H1 (cell line): ENCODE measurements around the gene FITM1. TPM values are rescaled to one million over a fixed set of nuclear protein-coding genes. Genes with fewer than 3 reads are reported as not detected.

Experiments
- CTCF ChIA-PET: fragments of 300-600 bp; sonication (Branson Sonifier 250); formaldehyde crosslinking; loops from one replicate; lab custom pipeline; 2021; ENCODE audit not compliant: partially characterized antibody; lab: Charles Lee
- POLR2A ChIA-PET: fragments of 300-600 bp; sonication (Branson Sonifier 250); formaldehyde crosslinking; loops from one replicate; lab custom pipeline; 2021; ENCODE audit warnings: inconsistent platforms; ENCODE audit not compliant: partially characterized antibody; lab: Charles Lee
- DNase-seq, 2 experiments: peaks; one replicate each; pipeline versions ENCODE4 v3.0.0 to v3.0.0-alpha.2; 2010 to 2022; ENCODE audit warnings: low spot score in 2 of 2, low read depth in 1 of 2, mixed read lengths in 1 of 2
- FAIRE-seq: peaks from 2 replicates; lab custom pipeline; 2011; peaks lifted over from hg19 to GRCh38; lab: Jason Lieb, UNC
- H2AFZ ChIP-seq: 2 replicates; pipeline ENCODE4 v1.8.1; 2012; ENCODE audit warnings: low read length, inconsistent platforms
- H2AK5ac ChIP-seq: 2 replicates; pipeline ENCODE4 v1.6.1; 2013; ENCODE audit warnings: low read depth, low read length
- H2BK120ac ChIP-seq: replicated peaks from 2 replicates; pipeline ENCODE3; 2013; ENCODE audit warnings: low read depth, low read length, inconsistent platforms
- H2BK12ac ChIP-seq: 2 replicates; pipeline ENCODE4 v1.6.1; 2013; ENCODE audit warnings: low read depth, low read length
- H2BK15ac ChIP-seq: 2 replicates; pipeline ENCODE4 v1.6.1; 2013; ENCODE audit warnings: low read length
- H2BK20ac ChIP-seq: 2 replicates; pipeline ENCODE4 v1.6.1; 2013; ENCODE audit warnings: low read length
- H2BK5ac ChIP-seq: 2 replicates; pipeline ENCODE4 v1.6.1; 2013; ENCODE audit warnings: low read depth, low read length
- H3K14ac ChIP-seq: 2 replicates; pipeline ENCODE4 v1.6.1; 2013; ENCODE audit warnings: inconsistent platforms; ENCODE audit not compliant: insufficient read length
- H3K18ac ChIP-seq: 2 replicates; pipeline ENCODE4 v1.6.1; 2013; ENCODE audit warnings: low read length; ENCODE audit errors: extremely low read depth
- H3K23ac ChIP-seq: 2 replicates; pipeline ENCODE4 v1.6.1; 2013; ENCODE audit warnings: inconsistent platforms; ENCODE audit not compliant: insufficient read length
- H3K23me2 ChIP-seq: 2 replicates; pipeline ENCODE4 v1.6.1; 2013; ENCODE audit warnings: low read depth, low read length
- H3K27ac ChIP-seq: 2 replicates; pipeline ENCODE4 v1.6.1; 2011; ENCODE audit warnings: low read depth, low read length, inconsistent platforms
- H3K27me3 ChIP-seq, 4 experiments: replicated peaks in 1 of 4; 1 replicate in 1 of 4; 2 replicates in 3 of 4; pipeline versions ENCODE4 v1.6.1 to v1.8.1; 2011 to 2013; ENCODE audit warnings: low read length in 3 of 4, mild to moderate bottlenecking in 3 of 4, inconsistent platforms in 2 of 4, mixed read lengths in 2 of 4, moderate library complexity in 1 of 4; ENCODE audit not compliant: control insufficient read depth in 3 of 4, insufficient read depth in 3 of 4; ENCODE audit errors: extremely low read depth in 1 of 4
- H3K36me3 ChIP-seq, 4 experiments: 2 replicates each; pipeline versions ENCODE4 v1.6.1 to v1.8.1; 2011 to 2013; ENCODE audit warnings: mild to moderate bottlenecking in 4 of 4, low read length in 3 of 4, moderate library complexity in 2 of 4, control low read depth in 1 of 4, inconsistent platforms in 1 of 4; ENCODE audit not compliant: insufficient read depth in 4 of 4, control insufficient read depth in 2 of 4
- H3K4ac ChIP-seq: replicated peaks from 2 replicates; pipeline ENCODE3; 2013; ENCODE audit warnings: low read length, low read depth, mixed read lengths, inconsistent platforms; ENCODE audit not compliant: insufficient read length
- H3K4me1 ChIP-seq, 4 experiments: replicated peaks in 1 of 4; 1 replicate in 1 of 4; 2 replicates in 3 of 4; pipeline versions ENCODE4 v1.6.1 to v1.8.1; 2011 to 2013; ENCODE audit warnings: low read length in 3 of 4, inconsistent platforms in 2 of 4, mixed read lengths in 1 of 4; ENCODE audit not compliant: insufficient read depth in 4 of 4, control insufficient read depth in 3 of 4
- H3K4me2 ChIP-seq, 2 experiments: 2 replicates each; pipeline versions ENCODE4 v1.6.1 to v1.8.1; 2011 to 2013; ENCODE audit warnings: low read depth in 2 of 2, low read length in 2 of 2, control low read depth in 1 of 2, inconsistent platforms in 1 of 2, mild to moderate bottlenecking in 1 of 2; ENCODE audit not compliant: insufficient read depth in 1 of 2
- H3K4me3 ChIP-seq, 4 experiments: fragments of 200-600, 300-600 bp in 1 of 4; sonication (generic), shearing (Covaris generic), sonication (Bioruptor Twin) in 1 of 4; 2 replicates each; pipeline versions ENCODE4 v1.5.1 to v1.8.1; 2011 to 2016; ENCODE audit warnings: low read length in 4 of 4, low read depth in 3 of 4, control low read depth in 2 of 4, inconsistent platforms in 2 of 4, mild to moderate bottlenecking in 2 of 4, mixed read lengths in 1 of 4, moderate library complexity in 1 of 4; ENCODE audit not compliant: insufficient read depth in 2 of 4; ENCODE audit errors: extremely low read depth in 1 of 4
- H3K56ac ChIP-seq: replicated peaks from 2 replicates; pipeline ENCODE3; 2013; ENCODE audit warnings: low read depth, mild to moderate bottlenecking, mixed read lengths, low read length, inconsistent platforms; ENCODE audit not compliant: insufficient read length
- H3K79me1 ChIP-seq: 2 replicates; pipeline ENCODE4 v1.6.1; 2013; ENCODE audit warnings: low read depth, low read length, control low read depth
- H3K79me2 ChIP-seq, 2 experiments: 2 replicates each; pipeline versions ENCODE4 v1.6.1 to v1.8.1; 2012 to 2013; ENCODE audit warnings: low read length in 2 of 2, mild to moderate bottlenecking in 2 of 2, inconsistent platforms in 1 of 2; ENCODE audit not compliant: insufficient read depth in 2 of 2, control insufficient read depth in 1 of 2
- H3K9ac ChIP-seq, 4 experiments: replicated peaks in 1 of 4; 1 replicate in 1 of 4; 2 replicates in 3 of 4; pipeline versions ENCODE4 v1.6.1 to v1.8.1; 2011 to 2013; ENCODE audit warnings: low read depth in 3 of 4, low read length in 3 of 4, control low read depth in 2 of 4, mild to moderate bottlenecking in 2 of 4, moderate library complexity in 2 of 4, inconsistent platforms in 1 of 4; ENCODE audit errors: extremely low read depth in 1 of 4
- H3K9me3 ChIP-seq, 2 experiments: 2 replicates each; pipeline versions ENCODE4 v1.6.1 to v1.8.1; 2012 to 2013; ENCODE audit warnings: mild to moderate bottlenecking in 2 of 2, moderate library complexity in 2 of 2, control low read depth in 1 of 2, inconsistent platforms in 1 of 2, low read depth in 1 of 2, low read length in 1 of 2, mixed read lengths in 1 of 2; ENCODE audit not compliant: insufficient read depth in 2 of 2
- H4K20me1 ChIP-seq, 2 experiments: replicated peaks in 1 of 2; 2 replicates each; pipeline versions ENCODE3 to v1.8.1; 2011 to 2013; ENCODE audit warnings: inconsistent platforms in 2 of 2, low read length in 2 of 2, mild to moderate bottlenecking in 1 of 2; ENCODE audit not compliant: insufficient read depth in 2 of 2, control insufficient read depth in 1 of 2
- H4K5ac ChIP-seq: 2 replicates; pipeline ENCODE4 v1.6.1; 2013; ENCODE audit warnings: low read length, low read depth, mixed read lengths, inconsistent platforms; ENCODE audit not compliant: insufficient read length
- H4K8ac ChIP-seq: 2 replicates; pipeline ENCODE4 v1.8.0; 2013; ENCODE audit warnings: mild to moderate bottlenecking, moderate library complexity, low read length, inconsistent platforms; ENCODE audit not compliant: insufficient read depth; ENCODE audit errors: extremely low read depth
- H4K91ac ChIP-seq: replicated peaks from 2 replicates; pipeline ENCODE3; 2013; ENCODE audit warnings: low read length, mixed read lengths, inconsistent platforms; ENCODE audit not compliant: insufficient read length
- PHF8 ChIP-seq: fragments of 200-600 bp; sonication (generic); conservative IDR thresholded peaks from 2 replicates; pipeline ENCODE4 v1.7.1; 2012; ENCODE audit warnings: low read depth, mild to moderate bottlenecking, inconsistent platforms, low read length, moderate library complexity
- POLR2A ChIP-seq, 2 experiments: IDR thresholded peaks; 1 replicate in 1 of 2; 2 replicates in 1 of 2; pipeline ENCODE4 v1.6.1; 2011; ENCODE audit warnings: low read depth in 2 of 2, low read length in 2 of 2, mild to moderate bottlenecking in 2 of 2; ENCODE audit errors: control extremely low read depth in 1 of 2
- WGBS, 2 experiments: shearing (Covaris generic) in 1 of 2; methylation state at CpG; one replicate each; pipeline versions ENCODE4 v1.1.6 to v1.1.7; 2013 to 2015; ENCODE audit warnings: low lambda C conversion rate in 2 of 2, mixed read lengths in 2 of 2, inconsistent platforms in 1 of 2, low coverage in 1 of 2, missing lambda C conversion rate in 1 of 2; ENCODE audit not compliant: insufficient replicate concordance in 2 of 2, insufficient coverage in 1 of 2, insufficient read length in 1 of 2; ENCODE audit errors: extremely low coverage in 1 of 2, missing lambda C conversion rate in 1 of 2; 5-methylcytosine and 5-hydroxymethylcytosine counted together
- polyA plus RNA-seq, 7 experiments: library from polyadenylated mRNA; depleted of rRNA in 3 of 7; stranded (reverse) in 5 of 7; unstranded in 2 of 7; fragments of >200 nt in 5 of 7; fragments of 200-250 nt in 2 of 7; gene quantifications; 1 replicate in 5 of 7; 2 replicates in 1 of 7; 4 replicates in 1 of 7; pipeline versions ENCODE4 v1.2.1 to v1.2.3, GENCODE V29; 2011 to 2013; ENCODE audit warnings: missing spikeins in 2 of 7, mixed read lengths in 2 of 7
- total RNA-seq: library from RNA; stranded (reverse); fragmentation: NEBNext Ultra II Directional; extraction: Animal tissue kit (Norgen Biotek cat#: 25700); gene quantifications from 2 replicates; pipeline ENCODE4 v1.2.1, GENCODE V29; 2021

Gene FITM1
- total and polyA plus RNA-seq, 2 of the 8 experiments (the other 6 are each of a cell fraction or from before 2014, with no cell fraction given) = 0.53 to 0.76 TPM

GRCh38 chr14:24137529-24138395 is 7.3 kb downstream of the FITM1 start:
- peaks cover 0 to 12% of the 10 kb centered on the region in 2 experiments; a peak in 2 of 4 replicates for H3K79me2 ChIP-seq
- peak overlapping the region in 1 of 4 experiments; percentile 83; a peak in 1 of 8 replicates for H3K4me3 ChIP-seq
- DNase-seq (no peak), FAIRE-seq (no peak)
- no peak overlapping the region for H3K9ac ChIP-seq
- H3K79me1 ChIP-seq = peaks cover 4% of the 10 kb centered on the region; the same call in 1 of the 2 replicates
- peaks cover 8% of the 10 kb centered on the region; the same call in 1 of the 2 replicates for H3K23me2 ChIP-seq
- no peak overlapping the region for H3K18ac ChIP-seq
- no peak overlapping the region for H4K5ac ChIP-seq
- no peak overlapping the region for H2BK120ac ChIP-seq
- H3K4me2 ChIP-seq = peak overlapping the region in 1 of 2 experiments; percentile 81; a peak in 1 of 4 replicates
- H4K91ac ChIP-seq = no peak overlapping the region
- peaks cover 0 to 1% of the 10 kb centered on the region in 2 experiments for H4K20me1 ChIP-seq
- H3K27me3 ChIP-seq = no peaks in the 10 kb centered on the region
- no peak overlapping the region for H3K56ac ChIP-seq
- H2BK20ac ChIP-seq = no peak overlapping the region
- H2AK5ac ChIP-seq = no peak overlapping the region
- no peak overlapping the region for H3K27ac ChIP-seq
- H3K4ac ChIP-seq = no peak overlapping the region
- ChIA-PET POLR2A (interaction anchor here (0.6 to 10.5 kb wide), 19 partner anchors 9 to 133 kb away, joined by 3 to 118 read pairs (median 6); partner anchors contain the start of genes DCAF11, IPO4, IRF9 and NRL), CTCF (interaction anchor here (0.8 to 3.1 kb wide), 9 partner anchors 8 to 100 kb away, joined by 3 to 18 read pairs (median 4); partner anchors contain the start of genes DCAF11, IRF9, NRL and PSME2)
- H2BK15ac ChIP-seq = no peak overlapping the region
- 84% methylated on average over 8 of the region's 8 CpGs; no CpG with 5 or more reads in 1 of the 2 experiments for WGBS, 2 experiments
- H3K36me3 ChIP-seq = peaks cover 8 to 25% (median 14%) of the 10 kb centered on the region in 4 experiments; a peak in 6 of 8 replicates
- no peaks in the 10 kb centered on the region for H3K9me3 ChIP-seq
- H4K8ac ChIP-seq = no peak overlapping the region
- H3K23ac ChIP-seq = no peak overlapping the region
- no peak overlapping the region for H3K14ac ChIP-seq
- TF ChIP-seq PHF8 = no peak
- TF ChIP-seq POLR2A (IDR thresholded peaks at IDR 0.05; ENCODE audit: control extremely low read depth in 1 of 2, low read depth in 2 of 2, low read length in 2 of 2) = peak; percentile 25 to 32; a peak in 2 of 3 replicates
- no peak overlapping the region for H2AFZ ChIP-seq
- H2BK5ac ChIP-seq = no peak overlapping the region
- peaks cover 0 to 10% (median 7%) of the 10 kb centered on the region in 4 experiments; a peak in 5 of 7 replicates for H3K4me1 ChIP-seq
- no peak overlapping the region for H2BK12ac ChIP-seq
